ENCODE data around the gene MAP3K13. TPM values are rescaled to one million over a fixed set of nuclear protein-coding genes. Genes with fewer than 3 reads are reported as not detected.

MAP3K13 gene
- total RNA-seq, 1 experiment from 2014 or later = 9.1 TPM

DNA sequence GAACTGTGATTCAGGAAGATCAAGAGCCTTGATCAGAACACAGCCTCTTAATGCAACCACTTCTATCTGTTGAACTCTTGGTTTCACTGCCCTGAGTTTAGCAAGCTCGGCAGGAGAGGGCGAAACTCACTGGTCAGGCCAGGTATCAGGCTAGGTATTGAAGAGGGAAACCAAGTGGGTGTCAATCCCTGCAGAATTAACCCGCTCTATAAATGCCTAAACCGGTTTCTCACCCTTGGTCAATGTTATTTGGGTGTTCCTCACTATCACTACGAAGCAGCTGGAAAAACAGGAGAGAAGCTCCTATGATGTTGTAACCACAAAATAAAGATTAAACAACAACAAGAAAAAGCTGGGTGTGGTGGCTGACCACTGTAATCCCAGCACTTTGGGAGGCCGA lies 165.6 kb downstream of the MAP3K13 start:
- Mint-ChIP-seq H3K9me3 (0 out of 2 replicates have a peak, but pooled peaks cover 3% of the 10 kb centered on the region), H3K4me3 (no peak overlapping the region), H3K27ac (no peak overlapping the region), H3K4me1 (no peaks in the 10 kb centered on the region), H3K27me3 (ENCODE audit: low read depth) (peaks cover 2% of the 10 kb centered on the region; the same call in 1 of the 2 replicates), H3K36me3 (no peaks in the 10 kb centered on the region)
- CTCF ChIA-PET = interaction anchor here (0.7 to 3.2 kb wide), 4 partner anchors 10 to 47 kb away, joined by 4 to 13 read pairs (median 6); no protein-coding TSS in a partner anchor
- DNase-seq (ENCODE audit: low spot score) (no peak), ATAC-seq (no peak)
- TF ChIP-seq SMAD4 (CRISPR knock-in tag; IDR thresholded peaks at IDR 0.05) (no peak), KAT7 (CRISPR knock-in tag; IDR thresholded peaks at IDR 0.05; ENCODE audit: borderline replicate concordance) (no peak), ATF1 (CRISPR knock-in tag; IDR thresholded peaks at IDR 0.05) (no peak), ELF4 (CRISPR knock-in tag; IDR thresholded peaks at IDR 0.05; ENCODE audit: low read depth) (no peak)
- POLR2A ChIA-PET = no interaction called here

DNA sequence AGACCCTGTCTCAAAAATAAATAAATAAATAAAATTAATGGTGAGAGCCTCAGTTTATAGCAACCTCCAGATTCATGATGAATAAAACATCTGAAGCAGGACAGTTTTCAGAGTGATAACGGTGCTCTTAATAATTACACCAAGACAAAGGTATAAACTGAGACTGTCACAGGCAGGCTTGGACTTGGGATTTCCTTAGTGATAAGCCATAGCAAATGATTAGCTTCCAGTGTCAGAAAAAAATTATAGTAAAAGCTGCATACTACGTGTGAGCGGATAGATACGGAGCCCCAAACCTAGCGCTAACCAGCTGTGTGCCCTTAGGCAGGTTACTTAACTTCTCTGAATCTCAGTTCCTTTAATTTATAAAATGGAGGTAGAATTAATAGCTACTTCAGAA lies 167.9 kb downstream of the MAP3K13 start:
- ChIA-PET POLR2A (interaction anchor here (0.5 kb wide), 1 partner anchor 84 kb away, joined by 5 read pairs; no protein-coding TSS in a partner anchor), CTCF (interaction anchor here (0.8 to 1.4 kb wide), 2 partner anchors 28 to 177 kb away, joined by 3 to 4 read pairs; no protein-coding TSS in a partner anchor)
- no peak overlapping the region for H3K27ac Mint-ChIP-seq
- H3K9me3 Mint-ChIP-seq = 0 out of 2 replicates have a peak, but pooled peaks cover 1% of the 10 kb centered on the region
- no peak overlapping the region for H3K4me3 Mint-ChIP-seq
- H3K36me3 Mint-ChIP-seq = no peaks in the 10 kb centered on the region
- 0 out of 2 replicates have a peak, but pooled peaks cover 2% of the 10 kb centered on the region for H3K27me3 Mint-ChIP-seq (ENCODE audit: low read depth)
- H3K4me1 Mint-ChIP-seq = no peaks in the 10 kb centered on the region
- no peak for DNase-seq (ENCODE audit: low spot score)
- ATAC-seq = no peak
- TF ChIP-seq OVOL2 (CRISPR knock-in tag; IDR thresholded peaks at IDR 0.05; ENCODE audit: borderline replicate concordance) (no peak), FOXP1 (CRISPR knock-in tag; IDR thresholded peaks at IDR 0.05; ENCODE audit: borderline replicate concordance) (no peak), ZNF671 (CRISPR knock-in tag; IDR thresholded peaks at IDR 0.05) (no peak), NFATC4 (CRISPR knock-in tag; IDR thresholded peaks at IDR 0.05) (no peak), KAT7 (CRISPR knock-in tag; IDR thresholded peaks at IDR 0.05; ENCODE audit: borderline replicate concordance) (no peak), SOX15 (CRISPR knock-in tag; IDR thresholded peaks at IDR 0.05) (no peak)
- TF ChIP-seq, protein P1, sequence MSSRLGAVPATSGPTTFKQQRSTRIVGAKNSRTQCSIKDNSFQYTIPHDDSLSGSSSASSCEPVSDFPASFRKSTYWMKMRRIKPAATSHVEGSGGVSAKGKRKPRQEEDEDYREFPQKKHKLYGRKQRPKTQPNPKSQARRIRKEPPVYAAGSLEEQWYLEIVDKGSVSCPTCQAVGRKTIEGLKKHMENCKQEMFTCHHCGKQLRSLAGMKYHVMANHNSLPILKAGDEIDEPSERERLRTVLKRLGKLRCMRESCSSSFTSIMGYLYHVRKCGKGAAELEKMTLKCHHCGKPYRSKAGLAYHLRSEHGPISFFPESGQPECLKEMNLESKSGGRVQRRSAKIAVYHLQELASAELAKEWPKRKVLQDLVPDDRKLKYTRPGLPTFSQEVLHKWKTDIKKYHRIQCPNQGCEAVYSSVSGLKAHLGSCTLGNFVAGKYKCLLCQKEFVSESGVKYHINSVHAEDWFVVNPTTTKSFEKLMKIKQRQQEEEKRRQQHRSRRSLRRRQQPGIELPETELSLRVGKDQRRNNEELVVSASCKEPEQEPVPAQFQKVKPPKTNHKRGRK (CRISPR knock-in tag; IDR thresholded peaks at IDR 0.05; ENCODE audit: borderline replicate concordance) = no peak
- TF ChIP-seq, protein P2, sequence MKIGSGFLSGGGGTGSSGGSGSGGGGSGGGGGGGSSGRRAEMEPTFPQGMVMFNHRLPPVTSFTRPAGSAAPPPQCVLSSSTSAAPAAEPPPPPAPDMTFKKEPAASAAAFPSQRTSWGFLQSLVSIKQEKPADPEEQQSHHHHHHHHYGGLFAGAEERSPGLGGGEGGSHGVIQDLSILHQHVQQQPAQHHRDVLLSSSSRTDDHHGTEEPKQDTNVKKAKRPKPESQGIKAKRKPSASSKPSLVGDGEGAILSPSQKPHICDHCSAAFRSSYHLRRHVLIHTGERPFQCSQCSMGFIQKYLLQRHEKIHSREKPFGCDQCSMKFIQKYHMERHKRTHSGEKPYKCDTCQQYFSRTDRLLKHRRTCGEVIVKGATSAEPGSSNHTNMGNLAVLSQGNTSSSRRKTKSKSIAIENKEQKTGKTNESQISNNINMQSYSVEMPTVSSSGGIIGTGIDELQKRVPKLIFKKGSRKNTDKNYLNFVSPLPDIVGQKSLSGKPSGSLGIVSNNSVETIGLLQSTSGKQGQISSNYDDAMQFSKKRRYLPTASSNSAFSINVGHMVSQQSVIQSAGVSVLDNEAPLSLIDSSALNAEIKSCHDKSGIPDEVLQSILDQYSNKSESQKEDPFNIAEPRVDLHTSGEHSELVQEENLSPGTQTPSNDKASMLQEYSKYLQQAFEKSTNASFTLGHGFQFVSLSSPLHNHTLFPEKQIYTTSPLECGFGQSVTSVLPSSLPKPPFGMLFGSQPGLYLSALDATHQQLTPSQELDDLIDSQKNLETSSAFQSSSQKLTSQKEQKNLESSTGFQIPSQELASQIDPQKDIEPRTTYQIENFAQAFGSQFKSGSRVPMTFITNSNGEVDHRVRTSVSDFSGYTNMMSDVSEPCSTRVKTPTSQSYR (CRISPR knock-in tag; IDR thresholded peaks at IDR 0.05) = no peak
- TF ChIP-seq, protein P3, sequence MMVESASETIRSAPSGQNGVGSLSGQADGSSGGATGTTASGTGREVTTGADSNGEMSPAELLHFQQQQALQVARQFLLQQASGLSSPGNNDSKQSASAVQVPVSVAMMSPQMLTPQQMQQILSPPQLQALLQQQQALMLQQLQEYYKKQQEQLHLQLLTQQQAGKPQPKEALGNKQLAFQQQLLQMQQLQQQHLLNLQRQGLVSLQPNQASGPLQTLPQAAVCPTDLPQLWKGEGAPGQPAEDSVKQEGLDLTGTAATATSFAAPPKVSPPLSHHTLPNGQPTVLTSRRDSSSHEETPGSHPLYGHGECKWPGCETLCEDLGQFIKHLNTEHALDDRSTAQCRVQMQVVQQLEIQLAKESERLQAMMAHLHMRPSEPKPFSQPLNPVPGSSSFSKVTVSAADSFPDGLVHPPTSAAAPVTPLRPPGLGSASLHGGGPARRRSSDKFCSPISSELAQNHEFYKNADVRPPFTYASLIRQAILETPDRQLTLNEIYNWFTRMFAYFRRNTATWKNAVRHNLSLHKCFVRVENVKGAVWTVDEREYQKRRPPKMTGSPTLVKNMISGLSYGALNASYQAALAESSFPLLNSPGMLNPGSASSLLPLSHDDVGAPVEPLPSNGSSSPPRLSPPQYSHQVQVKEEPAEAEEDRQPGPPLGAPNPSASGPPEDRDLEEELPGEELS (CRISPR knock-in tag; IDR thresholded peaks at IDR 0.05) = no peak

DNA sequence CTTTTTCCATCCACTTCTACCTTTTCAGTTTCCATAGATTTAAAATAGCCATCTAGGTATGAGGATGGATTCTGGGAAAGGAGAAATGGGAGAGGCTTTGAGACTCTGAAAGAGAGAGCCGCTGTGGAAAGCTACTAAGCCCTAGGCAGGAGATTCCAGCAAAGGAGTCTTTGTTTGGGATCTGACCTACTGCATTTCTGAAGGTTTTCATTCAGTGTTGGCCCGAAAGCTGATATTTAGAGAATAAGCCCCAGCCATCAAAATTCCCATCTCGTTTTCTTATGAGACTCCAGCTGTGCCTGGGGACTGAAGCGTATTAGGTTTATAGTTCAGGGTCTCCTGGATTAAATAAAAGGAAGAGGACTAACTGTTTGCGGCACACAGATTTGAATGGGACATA lies 170.0 kb downstream of the MAP3K13 start:
- Mint-ChIP-seq H3K4me1 (no peaks in the 10 kb centered on the region; the same call in 1 of the 2 replicates), H3K9me3 (no peaks in the 10 kb centered on the region), H3K27me3 (ENCODE audit: low read depth) (0 out of 2 replicates have a peak, but pooled peaks cover 2% of the 10 kb centered on the region), H3K27ac (no peak overlapping the region), H3K36me3 (no peaks in the 10 kb centered on the region), H3K4me3 (no peak overlapping the region)
- ChIA-PET POLR2A (no interaction called here), CTCF (interaction anchor here (1.4 kb wide), 1 partner anchor 26 kb away, joined by 8 read pairs; no protein-coding TSS in a partner anchor)
- DNase-seq (ENCODE audit: low spot score) = no peak
- no peak for ATAC-seq
- no peak for TF ChIP-seq TCF7 (CRISPR knock-in tag; IDR thresholded peaks at IDR 0.05; ENCODE audit: low read depth)

Data from WTC11 (cell line).